K562 (cell line): ENCODE results near the gene WASHC4.

ENCODE experiments used
- SMC3 ChIP-seq: conservative IDR thresholded peaks from 2 replicates; pipeline ENCODE4 v1.6.1; 2011; ENCODE audit warnings: low read depth, low read length, improper control_type of control experiment; ENCODE audit not compliant: insufficient read depth
- ZBTB40 ChIP-seq, 2 experiments: fragments of 450-650 bp in 1 of 2; sonication (generic) in 1 of 2; formaldehyde crosslinking in 1 of 2; IDR thresholded peaks; 2 replicates each; pipeline versions ENCODE4 v1.7.1 to v1.9.0; 2016 to 2022; ENCODE audit warnings: inconsistent platforms in 1 of 2, mild to moderate bottlenecking in 1 of 2, missing genetic modification reagents in 1 of 2
- TF ChIP-seq, protein P1 (sequence below): sonication (generic); formaldehyde crosslinking; IDR thresholded peaks from 2 replicates; pipeline ENCODE4 v1.8.0; 2022; ENCODE audit warnings: mild to moderate bottlenecking, low read depth, missing genetic modification reagents

- TF ChIP-seq, protein P1, sequence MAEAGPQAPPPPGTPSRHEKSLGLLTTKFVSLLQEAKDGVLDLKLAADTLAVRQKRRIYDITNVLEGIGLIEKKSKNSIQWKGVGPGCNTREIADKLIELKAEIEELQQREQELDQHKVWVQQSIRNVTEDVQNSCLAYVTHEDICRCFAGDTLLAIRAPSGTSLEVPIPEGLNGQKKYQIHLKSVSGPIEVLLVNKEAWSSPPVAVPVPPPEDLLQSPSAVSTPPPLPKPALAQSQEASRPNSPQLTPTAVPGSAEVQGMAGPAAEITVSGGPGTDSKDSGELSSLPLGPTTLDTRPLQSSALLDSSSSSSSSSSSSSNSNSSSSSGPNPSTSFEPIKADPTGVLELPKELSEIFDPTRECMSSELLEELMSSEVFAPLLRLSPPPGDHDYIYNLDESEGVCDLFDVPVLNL, result no peak
- TF ChIP-seq SMC3 (no peak), ZBTB40 (IDR thresholded peaks at IDR 0.05) (no peak), ZBTB40 (CRISPR knock-in tag; IDR thresholded peaks at IDR 0.05) (no peak)
Measured at GRCh38 chr12:105077435-105077834, 30.1 kb upstream of the WASHC4 start.
